Bone marrow (tissue), 2 donors: Measurements from ENCODE around the gene CREB3L2.
A peak's percentile ranks its signal among the peaks of the same experiment; 100 is the strongest.
"Not testable (repeated sequence)": the region's sequence is repeated elsewhere in the genome, so short reads cannot be mapped to it uniquely, and the experiment has no call there.

Source experiments
- DNase-seq, 2 donors: peaks; one replicate each; lab custom pipeline; 2025; lab: John Stamatoyannopoulos, UW

The CREB3L2 gene

DNA sequence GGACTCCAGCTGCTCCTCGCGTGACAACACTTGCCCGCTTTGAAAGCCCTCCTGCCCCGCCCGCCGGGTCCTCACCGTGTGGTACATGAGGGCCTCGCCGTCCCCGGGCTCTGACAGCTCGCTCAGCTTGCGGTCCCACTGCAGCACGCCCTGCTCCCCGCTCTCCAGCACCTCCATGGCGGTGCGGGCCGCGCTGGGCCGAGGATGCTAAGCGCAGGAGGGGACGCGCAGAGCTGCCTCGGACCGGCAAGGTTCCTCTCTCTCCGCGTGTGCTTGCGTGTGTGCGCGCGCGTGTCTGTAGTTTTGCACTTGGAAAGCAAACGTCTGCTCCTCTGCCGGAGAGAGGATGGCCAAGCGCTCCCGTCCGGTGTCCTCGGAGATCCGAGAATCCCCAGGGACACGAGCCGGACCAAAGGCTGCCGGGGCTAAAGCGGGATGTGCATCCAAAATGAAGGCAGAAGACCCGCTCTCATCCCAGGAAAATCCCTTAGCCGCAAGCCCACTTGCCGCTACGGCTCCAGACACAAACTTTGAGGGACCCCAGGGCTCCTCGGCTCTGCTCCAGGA, at the start of gene CREB3L2:
Gene CREB3L2, minus strand, starts transcription at position 558 of the 567 bp plus-strand sequence. Its CDS starts 381 bp downstream, at position 177.
- peak; percentile 32 to 70 for DNase-seq

GRCh38 chr7:138049505-138050116, 47.7 kb upstream of the CREB3L2 start:
- no peak for DNase-seq

GRCh38 chr7:138047907-138048306, 46.0 kb upstream of the CREB3L2 start:
- no peak for DNase-seq

- no peak for DNase-seq
Observed at GRCh38 chr7:138044897-138045296, 43.0 kb upstream of the CREB3L2 start.

DNA sequence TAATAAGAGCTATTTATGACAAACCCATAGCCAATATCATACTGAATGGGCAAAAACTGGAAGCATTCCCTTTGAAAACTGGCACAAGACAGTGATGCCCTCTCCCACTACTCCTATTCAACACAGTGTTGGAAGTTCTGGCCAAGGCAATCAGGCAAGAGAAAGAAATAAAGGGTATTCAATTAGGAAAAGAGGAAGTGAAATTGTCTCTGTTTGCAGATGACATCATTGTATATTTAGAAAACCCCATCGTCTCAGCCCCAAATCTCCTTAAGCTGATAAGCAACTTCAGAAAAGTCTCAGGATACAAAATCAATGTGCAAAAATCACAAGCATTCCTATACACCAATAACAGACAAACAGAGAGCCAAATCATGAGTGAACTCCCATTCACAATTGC, 38.2 kb upstream of the CREB3L2 start:
- DNase-seq, result not testable (repeated sequence)

DNA sequence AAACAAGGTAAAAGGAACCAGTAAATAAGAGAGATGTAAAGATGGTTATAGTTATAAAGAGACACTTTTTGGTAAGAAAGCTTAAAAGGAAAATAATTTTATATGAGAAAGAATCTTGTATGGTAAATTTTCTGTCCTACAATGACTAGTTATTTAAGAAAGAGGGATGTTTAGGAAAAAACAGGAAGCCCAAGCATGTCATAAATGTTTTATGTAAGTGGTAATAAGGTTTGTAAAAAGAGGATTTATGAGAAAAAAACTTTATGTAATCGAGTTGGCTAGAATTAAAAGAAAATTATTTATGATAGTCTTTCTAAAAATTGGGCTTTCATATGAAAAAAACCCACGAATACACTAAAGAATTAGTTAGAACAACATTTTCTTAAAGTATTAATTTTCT, 34.2 kb upstream of the CREB3L2 start:
- DNase-seq, result no peak

- no peak for DNase-seq
Observed at GRCh38 chr7:138033241-138033640, 31.4 kb upstream of the CREB3L2 start.

DNA sequence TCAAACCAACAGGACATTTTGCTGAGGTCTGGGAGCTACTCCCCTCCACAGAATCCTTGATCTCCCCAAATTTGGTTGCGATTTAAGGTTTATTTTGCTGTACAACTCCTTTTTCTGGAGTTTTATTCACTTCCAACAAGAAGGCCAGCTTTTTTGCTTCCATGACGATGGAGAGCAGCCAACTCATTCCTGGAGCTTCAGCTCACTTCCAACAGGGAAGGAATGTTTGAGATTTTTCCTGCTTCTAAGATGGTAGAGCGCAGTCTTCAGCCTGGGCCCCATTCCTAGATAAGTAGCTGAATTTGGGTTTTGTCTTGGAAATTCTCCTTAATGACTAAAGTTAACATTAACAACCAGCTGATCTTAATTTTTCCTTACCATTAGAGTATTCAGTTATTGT, 30.9 kb upstream of the CREB3L2 start:
- no peak for DNase-seq

DNA sequence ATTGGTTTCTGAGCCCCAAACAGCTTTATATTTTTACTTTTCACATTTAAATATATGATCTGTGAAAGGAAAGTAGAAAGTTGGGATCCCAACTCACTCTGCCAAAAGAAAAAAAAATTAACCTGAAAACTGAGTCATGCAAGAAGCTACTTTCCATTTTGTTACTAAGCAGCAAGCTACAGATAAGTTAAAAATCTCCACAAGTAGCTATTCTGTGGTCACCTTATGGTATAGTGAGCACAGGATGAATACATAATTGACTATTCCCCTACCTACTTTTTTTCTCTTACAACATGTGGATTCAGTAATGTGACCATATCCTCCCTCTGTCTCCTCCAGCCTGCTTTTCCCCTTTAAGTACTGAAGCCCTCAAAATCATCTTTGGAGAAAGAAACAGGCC, 30.3 kb upstream of the CREB3L2 start:
- DNase-seq, result no peak

- no peak for DNase-seq
Observed at GRCh38 chr7:138030679-138031351, 28.9 kb upstream of the CREB3L2 start.

DNA sequence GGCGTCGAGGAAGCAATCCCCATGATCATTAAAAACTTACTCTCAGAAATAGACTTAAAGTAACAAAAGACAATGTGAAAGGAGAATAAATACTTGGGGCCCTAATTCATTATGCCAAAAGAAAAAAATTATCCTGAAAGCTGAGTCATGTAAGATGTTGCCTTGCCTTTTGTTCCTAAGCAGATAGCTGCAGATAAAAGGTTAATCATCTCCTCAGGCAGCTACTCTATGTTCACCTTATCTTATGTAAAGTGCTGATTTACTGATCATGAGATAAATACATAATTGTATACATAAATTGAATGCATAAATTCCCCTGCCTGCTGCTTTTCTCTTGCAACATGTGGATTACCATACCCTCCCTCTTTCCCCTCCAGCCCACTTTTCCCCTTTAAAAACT, 28.1 kb upstream of the CREB3L2 start:
- no peak for DNase-seq

DNA sequence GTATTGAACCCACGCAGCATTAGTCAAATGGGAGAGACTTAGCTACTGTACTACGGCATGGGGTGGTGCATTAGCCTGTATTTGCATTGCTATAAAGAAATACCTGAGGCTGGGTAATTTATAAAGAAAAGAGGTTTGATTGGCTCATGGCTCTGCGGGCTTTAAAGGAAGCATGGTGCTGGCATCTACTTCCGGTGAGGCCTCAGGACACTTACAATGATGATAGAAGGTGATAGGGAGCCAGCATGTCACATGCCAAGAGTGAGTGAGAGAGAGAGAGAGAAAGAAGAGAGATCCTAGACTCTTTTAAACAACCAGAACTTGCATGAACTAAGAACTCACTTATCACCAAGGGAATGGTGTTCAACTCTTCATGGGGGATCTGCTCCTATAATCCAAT, 27.2 kb upstream of the CREB3L2 start:
- no peak for DNase-seq

GRCh38 chr7:138027100-138027499, 25.2 kb upstream of the CREB3L2 start:
- no peak for DNase-seq

- no peak for DNase-seq
Observed at GRCh38 chr7:138025215-138026186, 23.6 kb upstream of the CREB3L2 start.

DNA sequence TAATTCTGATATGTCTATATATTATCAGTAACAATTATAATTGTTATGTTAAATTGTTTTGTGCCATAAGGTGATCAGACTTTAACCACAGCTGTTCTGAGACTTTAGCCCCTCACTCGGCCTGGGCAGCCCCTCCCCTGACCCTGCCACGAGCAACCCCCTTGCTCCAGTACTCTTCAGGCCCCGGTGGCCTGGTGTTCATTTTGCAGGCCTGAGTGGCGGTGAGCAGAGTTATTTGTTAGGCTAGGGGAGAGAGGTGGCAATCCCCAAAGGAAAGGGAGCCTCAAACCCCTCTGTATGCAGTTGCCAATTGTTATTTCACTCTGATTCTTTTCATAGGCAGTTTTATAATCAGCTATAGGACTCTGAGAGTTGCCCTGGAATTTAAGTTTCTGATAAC, 22.9 kb upstream of the CREB3L2 start:
- DNase-seq, result no peak

DNA sequence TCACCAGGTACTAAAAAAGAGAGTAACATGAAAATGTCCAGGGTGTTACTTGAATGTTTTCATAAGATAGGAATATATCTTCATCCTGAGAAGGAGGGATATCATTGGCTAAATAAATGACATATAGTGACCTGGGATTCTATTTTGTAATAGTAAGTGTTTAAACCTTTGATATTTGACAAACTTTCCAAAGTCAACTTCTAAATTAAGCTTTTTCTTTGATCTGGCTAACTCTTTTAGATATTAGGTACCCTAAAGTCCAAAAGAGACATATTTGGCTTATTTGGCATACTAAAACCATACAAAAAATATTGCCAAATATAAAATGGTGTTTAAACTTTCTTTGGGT, 22.4 kb upstream of the CREB3L2 start:
- DNase-seq, result no peak

- no peak for DNase-seq
Observed at GRCh38 chr7:138023618-138024342, 21.9 kb upstream of the CREB3L2 start.

DNA sequence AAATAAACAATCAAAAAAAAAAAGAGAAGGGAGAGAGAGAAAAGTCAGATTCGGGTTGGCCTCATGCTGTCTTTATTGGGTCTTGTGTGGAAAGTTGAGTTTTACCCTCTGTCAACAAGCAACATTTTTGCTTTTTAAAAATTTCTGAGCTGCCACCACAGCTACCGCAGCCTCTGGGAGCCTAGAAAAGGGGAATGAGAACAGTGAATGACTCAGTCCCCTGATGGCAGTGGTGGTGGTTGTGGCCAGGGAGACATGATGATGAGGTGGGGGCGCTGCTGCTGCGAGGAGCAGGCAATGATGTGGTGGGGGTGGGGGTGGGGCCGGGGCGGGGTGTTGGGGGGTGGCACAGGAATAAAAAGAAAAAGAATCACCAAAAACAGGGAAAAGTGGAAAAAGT, 20.0 kb upstream of the CREB3L2 start:
- no peak for DNase-seq

- DNase-seq, result no peak
Observed at GRCh38 chr7:138017992-138018391, 16.1 kb upstream of the CREB3L2 start.

- no peak for DNase-seq
Observed at GRCh38 chr7:138015096-138015495, 13.2 kb upstream of the CREB3L2 start.

- DNase-seq, result no peak
Observed at GRCh38 chr7:138014686-138015085, 12.8 kb upstream of the CREB3L2 start.

- not testable (repeated sequence) for DNase-seq
Observed at GRCh38 chr7:138014201-138014600, 12.3 kb upstream of the CREB3L2 start.
